Measurements from ENCODE around the gene CHST12. TPM values are rescaled to one million over a fixed set of nuclear protein-coding genes. Genes with fewer than 3 reads are reported as not detected.

The CHST12 gene
- polyA plus RNA-seq, 1 donor, result 10.9 TPM

- no CpG with 5 or more reads among the region's 25 CpGs for WGBS (ENCODE audit: insufficient coverage, low lambda C conversion rate)
- H3K27me3 ChIP-seq (ENCODE audit: control insufficient read depth, insufficient read depth, low read length), result peaks cover 3% of the 10 kb centered on the region
Measured at GRCh38 chr7:2497500-2498336, 94.3 kb downstream of the CHST12 start.

More at GRCh38 chr7:2497500-2498336, 94.3 kb downstream of the CHST12 start:
- Histone ChIP-seq H3K4me3 (ENCODE audit: low read length) (no peak overlapping the region), H3K9me3 (ENCODE audit: control insufficient read depth, low read depth, low read length) (no peaks in the 10 kb centered on the region), H3K36me3 (ENCODE audit: control insufficient read depth, insufficient read depth, low read length) (no peaks in the 10 kb centered on the region), H3K27ac (ENCODE audit: low read length) (no peak overlapping the region), H3K4me1 (ENCODE audit: control insufficient read depth, insufficient read depth, low read length) (peaks cover 8% of the 10 kb centered on the region)
- no peak for DNase-seq

Other genes starting within 250 kb of the CHST12 start
- gene MAD1L1, start 170.7 kb upstream of the CHST12 start, polyA plus RNA-seq, result 15.1 TPM
- gene MRM2, start 161.4 kb upstream of the CHST12 start, polyA plus RNA-seq, result 27.6 TPM
- 25.6 TPM for gene NUDT1, start 161.4 kb upstream of the CHST12 start, polyA plus RNA-seq
- 50.8 TPM for gene SNX8, start 89.2 kb upstream of the CHST12 start, polyA plus RNA-seq
- 120 TPM for gene EIF3B, start 48.8 kb upstream of the CHST12 start, polyA plus RNA-seq
- gene GRIFIN, start 72.8 kb downstream of the CHST12 start, polyA plus RNA-seq, result not detected
- gene LFNG, start 116.2 kb downstream of the CHST12 start, polyA plus RNA-seq, result 27.3 TPM
- 27.1 TPM for gene BRAT1, start 151.9 kb downstream of the CHST12 start, polyA plus RNA-seq
- 15.3 TPM for gene IQCE, start 155.4 kb downstream of the CHST12 start, polyA plus RNA-seq
- gene TTYH3, start 228.4 kb downstream of the CHST12 start, polyA plus RNA-seq, result 152 TPM